DLD1 (cell line): ENCODE results near the gene CLIC6.
"Not testable (repeated sequence)": the region's sequence is repeated elsewhere in the genome, so short reads cannot be mapped to it uniquely, and the experiment has no call there.

ENCODE experiments used
- in situ Hi-C: cut with HindIII; loops from 2 replicates; pipeline ENCODE4 v1.10.0; 2017; ENCODE audit warnings: low sequenced_read_pairs

Gene CLIC6

GRCh38 chr21:34691390-34692032 is 22.7 kb downstream of the CLIC6 start:
- in situ Hi-C loops, result no loop called here

DNA sequence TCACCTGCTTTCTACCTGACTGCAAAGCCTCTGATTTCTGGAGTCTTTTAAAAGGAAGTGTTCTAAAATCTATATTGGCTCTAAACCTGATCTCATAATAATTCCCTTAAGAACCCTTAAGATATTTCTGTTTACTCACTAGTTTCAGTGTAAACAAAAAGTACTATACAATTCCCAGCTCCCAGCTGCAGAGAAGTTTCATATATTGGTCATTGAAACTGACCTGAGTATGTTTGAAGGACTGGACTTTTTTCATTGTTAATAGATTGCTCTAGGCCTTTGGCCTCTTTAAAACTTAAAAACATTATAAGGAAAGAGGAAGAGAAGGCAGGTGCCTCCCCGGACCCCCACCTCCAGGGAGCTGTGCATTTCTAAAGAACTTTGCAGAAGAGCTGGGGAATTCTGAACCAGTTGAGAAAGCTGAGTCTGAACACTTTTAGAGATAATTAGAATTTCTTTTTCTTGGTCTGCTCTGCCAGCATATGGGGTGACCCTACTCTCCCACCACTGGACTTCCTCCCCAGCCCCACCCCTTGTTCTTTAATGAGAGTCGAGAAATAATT is 23.7 kb downstream of the CLIC6 start:
- in situ Hi-C loops, result no loop called here

GRCh38 chr21:34693192-34693810 is 24.5 kb downstream of the CLIC6 start:
- in situ Hi-C loops, result no loop called here

GRCh38 chr21:34695434-34695833 is 26.6 kb downstream of the CLIC6 start:
- in situ Hi-C loops, result no loop called here

DNA sequence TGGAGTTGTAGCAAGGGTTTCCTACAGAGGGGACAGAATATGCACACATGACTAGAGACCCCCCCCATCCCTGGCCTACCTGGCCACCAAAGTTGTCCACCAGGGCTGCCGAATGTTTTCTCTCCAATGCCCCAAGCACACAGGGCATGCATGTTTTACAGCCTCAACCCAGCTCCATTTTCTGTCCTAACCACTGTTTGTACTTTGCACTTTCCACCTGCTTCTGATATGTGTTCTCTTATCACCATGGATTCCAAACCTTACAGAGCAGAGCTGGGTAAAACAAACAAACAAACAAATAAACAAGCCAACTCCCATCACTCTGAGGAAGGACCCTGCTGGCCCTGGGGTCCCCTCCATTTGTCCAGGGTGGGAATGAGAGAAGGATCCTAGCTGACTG is 27.3 kb downstream of the CLIC6 start:
- in situ Hi-C loops, result no loop called here

- in situ Hi-C loops, result no loop called here
These were observed 29.0 kb downstream of the CLIC6 start for GRCh38 chr21:34697826-34698225.

DNA sequence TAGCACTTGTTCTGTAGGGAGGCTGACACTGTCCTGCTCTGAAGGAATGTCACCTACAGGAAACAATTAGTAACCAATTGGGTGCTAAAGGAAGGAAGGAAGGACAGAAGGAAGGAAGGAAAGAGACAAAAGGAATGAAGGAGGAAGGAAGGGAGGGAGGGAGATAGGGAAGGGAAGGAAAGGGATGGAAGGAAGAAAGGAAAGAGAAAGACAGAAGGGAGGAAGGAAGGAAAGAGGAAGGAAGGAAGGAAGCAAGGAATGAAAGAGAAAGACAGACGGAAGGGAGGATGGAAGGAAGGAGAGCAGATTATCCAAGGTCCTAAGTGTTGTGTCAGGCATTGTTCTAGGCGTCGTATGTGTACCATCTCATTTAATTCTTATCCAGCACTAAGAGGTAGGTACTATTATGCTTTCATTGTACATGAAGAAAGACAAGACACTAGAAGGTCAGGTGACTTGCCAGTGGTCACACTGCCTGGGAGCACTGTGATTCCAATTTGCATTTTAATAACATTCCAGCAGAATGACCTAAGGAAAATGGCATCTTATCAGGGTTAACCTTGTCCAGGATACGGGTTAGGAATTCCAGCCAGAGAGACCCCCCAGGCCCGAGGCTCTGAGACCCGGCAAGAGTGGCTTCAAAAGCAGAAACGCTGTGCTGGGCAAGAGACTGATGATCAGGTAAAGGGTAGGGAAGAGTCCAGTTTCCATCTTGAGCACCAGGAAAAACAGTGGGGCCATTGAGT is 29.6 kb downstream of the CLIC6 start:
- in situ Hi-C loops, result no loop called here

DNA sequence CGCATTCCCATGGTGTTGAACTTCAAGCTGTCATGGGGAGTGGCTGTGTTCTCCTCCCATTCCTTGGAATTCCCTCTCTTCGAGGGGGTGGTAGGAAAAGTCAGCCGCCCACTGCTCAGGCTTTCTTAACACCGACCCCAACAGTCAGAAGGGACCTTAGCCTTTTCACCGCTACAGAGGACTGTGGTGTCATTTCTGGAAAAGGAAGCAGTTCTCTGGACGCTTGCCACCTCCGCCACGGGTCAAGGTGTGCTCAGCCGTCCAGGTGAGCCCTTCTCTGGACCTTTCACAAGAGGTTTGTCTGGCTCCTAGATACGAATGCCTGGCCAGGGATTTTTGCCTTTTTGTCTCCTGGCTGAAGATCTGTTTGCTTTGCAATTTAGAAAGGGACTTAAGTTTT is 31.8 kb downstream of the CLIC6 start:
- in situ Hi-C loops, result no loop called here

DNA sequence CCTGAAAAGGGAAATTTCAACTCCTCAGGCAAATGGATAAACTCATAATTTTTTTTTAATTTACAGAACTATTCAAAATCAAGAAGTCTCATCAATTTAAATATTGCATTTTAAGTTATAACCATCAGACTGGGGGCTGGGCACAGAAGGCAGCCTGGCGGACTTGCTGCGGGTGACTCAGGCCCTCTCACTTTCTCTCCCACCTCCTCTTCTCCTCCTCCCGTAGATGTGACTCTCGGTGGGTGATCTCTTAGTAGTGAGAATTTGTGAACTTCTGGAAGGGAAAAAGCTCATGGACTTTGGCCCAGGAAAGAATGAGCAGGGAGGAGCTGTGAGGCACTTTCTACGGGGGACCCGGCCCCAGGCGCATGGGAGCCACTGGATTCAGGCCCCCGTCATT is 32.9 kb downstream of the CLIC6 start:
- in situ Hi-C loops, result no loop called here

DNA sequence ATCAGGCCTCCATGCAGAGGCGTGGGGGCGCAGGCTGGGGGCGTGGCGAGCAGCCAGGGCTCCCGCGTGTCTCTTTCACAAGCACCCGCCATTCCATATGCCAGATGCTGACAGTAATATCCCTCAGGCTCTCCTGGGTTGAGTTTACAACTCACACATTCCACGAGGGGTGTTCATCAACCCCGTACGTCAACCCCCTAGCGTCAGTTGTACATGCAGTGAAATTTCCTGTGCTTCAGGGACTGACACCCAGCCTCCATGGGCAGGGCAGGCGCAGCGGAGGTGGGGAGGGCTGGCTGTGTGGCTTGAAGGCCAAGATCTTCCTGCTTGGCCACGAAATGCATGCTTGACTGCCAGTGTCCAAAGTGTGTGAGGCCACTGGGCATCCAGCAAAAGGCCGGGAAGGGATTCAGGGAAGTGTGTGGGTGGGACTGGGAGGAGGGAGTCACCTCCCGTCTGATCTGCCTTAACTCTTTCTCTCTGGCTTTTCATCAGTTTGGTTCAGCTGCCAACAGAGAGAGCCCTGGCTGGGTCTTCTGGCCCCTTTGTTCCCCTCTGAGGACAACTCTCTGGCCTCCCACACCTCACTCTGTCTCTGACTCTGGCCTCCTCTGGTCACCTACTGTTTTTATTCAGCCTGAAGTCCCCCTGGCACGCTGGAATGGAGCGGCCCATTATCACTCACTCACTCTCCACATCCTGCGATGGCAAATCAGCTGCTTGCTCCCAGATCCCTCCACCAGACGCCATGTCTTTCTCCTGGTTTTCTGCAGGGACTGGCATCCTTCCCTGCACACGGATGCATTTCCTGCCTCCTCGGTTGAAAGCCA is 33.8 kb downstream of the CLIC6 start:
- in situ Hi-C loops, result no loop called here

- in situ Hi-C loops, result no loop called here
These were observed 34.8 kb downstream of the CLIC6 start for GRCh38 chr21:34703571-34703970.

DNA sequence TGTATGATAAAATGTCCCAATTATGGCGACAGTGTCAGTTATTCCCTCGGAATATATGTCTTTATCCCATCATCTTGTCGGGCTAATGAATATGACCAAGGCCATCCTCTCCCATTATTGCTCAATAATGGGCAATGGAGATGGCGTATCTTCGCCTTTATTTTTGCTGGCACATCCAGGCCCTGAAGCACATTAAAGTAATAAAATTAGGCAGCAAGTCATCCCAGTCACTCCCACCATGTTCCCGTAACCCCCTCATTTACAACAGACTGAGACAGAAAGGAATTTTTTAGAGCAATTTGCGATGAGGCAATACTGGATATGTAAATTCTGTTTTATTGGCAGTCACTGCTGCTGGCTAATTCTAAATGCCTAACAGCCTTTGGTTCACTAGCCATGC is 35.3 kb downstream of the CLIC6 start:
- in situ Hi-C loops, result no loop called here

- in situ Hi-C loops, result no loop called here
These were observed 36.2 kb downstream of the CLIC6 start for GRCh38 chr21:34705011-34705410.

DNA sequence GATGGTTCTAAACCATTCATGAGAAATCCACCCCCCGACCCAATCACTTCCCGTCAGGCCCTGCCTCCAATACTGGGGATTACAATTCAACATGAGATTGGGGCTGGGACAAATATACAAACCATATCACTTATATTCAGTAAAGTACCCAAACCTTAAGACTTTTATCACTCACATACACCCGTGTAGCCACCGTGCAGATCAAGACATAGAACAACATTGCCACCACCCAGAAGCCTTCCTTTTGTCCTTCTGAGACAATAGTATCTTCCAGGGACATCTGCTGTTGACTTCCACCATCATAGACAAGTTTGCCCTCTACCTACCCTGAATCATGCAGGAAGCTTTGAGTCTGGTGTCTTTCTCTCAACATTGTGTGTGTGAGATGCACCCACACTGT is 37.5 kb downstream of the CLIC6 start:
- in situ Hi-C loops, result no loop called here

GRCh38 chr21:34707876-34708325 is 39.1 kb downstream of the CLIC6 start:
- in situ Hi-C loops, result no loop called here

- in situ Hi-C loops, result no loop called here
These were observed 44.8 kb downstream of the CLIC6 start for GRCh38 chr21:34713621-34714020.

- in situ Hi-C loops, result no loop called here
These were observed 46.7 kb downstream of the CLIC6 start for GRCh38 chr21:34715518-34715917.

- in situ Hi-C loops, result no loop called here
These were observed 47.3 kb downstream of the CLIC6 start for GRCh38 chr21:34715985-34716596.

GRCh38 chr21:34718529-34718928 is 49.7 kb downstream of the CLIC6 start:
- in situ Hi-C loops, result not testable (repeated sequence)

DNA sequence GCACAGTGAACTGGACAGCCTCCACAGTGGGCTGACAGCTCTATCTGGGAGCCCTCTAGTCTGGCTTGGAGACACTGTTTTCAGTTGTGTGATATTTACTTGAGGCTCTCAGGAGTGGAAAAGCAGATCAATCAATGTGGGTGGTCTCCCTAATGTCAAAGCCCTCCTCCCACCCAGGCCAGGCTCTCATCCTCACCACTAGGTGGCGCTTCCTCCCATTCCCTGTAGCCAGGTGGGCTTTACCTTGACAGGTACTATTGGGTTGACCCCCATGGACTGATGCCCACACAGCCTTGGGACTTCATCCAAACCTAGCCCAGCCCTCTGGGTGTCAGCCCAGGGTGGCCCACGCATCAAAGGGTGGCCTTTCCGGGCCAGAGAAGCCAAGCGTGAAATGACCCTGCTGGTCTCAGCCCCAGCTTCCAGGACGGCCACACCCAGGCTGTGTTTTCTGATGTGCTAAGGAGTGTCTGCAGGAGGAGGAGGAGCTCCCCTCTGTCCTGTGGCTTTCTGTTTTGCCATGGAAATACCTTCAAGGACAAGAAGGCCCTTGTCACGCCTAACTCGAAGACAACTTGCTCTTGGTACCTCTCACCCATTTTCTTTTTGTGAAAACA is 54.0 kb downstream of the CLIC6 start:
- in situ Hi-C loops, result no loop called here
